GM13977 (cell line): ENCODE results near the gene EIF3M.

Source experiments
- DNase-seq: peaks from one replicate; pipeline ENCODE4 v3.0.0; 2012; ENCODE audit warnings: low spot score
- CTCF ChIP-seq: IDR thresholded peaks from 2 replicates; pipeline ENCODE4 v1.5.1; 2012; ENCODE audit warnings: mild to moderate bottlenecking, control low read depth; ENCODE audit not compliant: insufficient read depth; ENCODE audit errors: extremely low read depth, missing control alignments
- in situ Hi-C: fragments of 300-500 bp; cut with MboI; formaldehyde crosslinking; loops from one replicate; pipeline ENCODE4 v1.12.0; 2022; ENCODE audit warnings: low sequenced_read_pairs, low pct_unique_long_range_greater_than_20kb, mixed read lengths, inconsistent platforms; ENCODE audit not compliant: unreplicated experiment

The EIF3M gene

GRCh38 chr11:32583459-32584271, at the start of gene EIF3M:
TSS of gene EIF3M (plus strand) at chr11:32583831. CDS start at chr11:32583888, 57 bp downstream.
- in situ Hi-C loops = no loop called here
- TF ChIP-seq CTCF = no peak
- DNase-seq = peak; percentile 93

- TF ChIP-seq CTCF = no peak
- DNase-seq = no peak
- in situ Hi-C loops = no loop called here
Observed at GRCh38 chr11:32538804-32539203, 44.8 kb upstream of the EIF3M start.

DNA sequence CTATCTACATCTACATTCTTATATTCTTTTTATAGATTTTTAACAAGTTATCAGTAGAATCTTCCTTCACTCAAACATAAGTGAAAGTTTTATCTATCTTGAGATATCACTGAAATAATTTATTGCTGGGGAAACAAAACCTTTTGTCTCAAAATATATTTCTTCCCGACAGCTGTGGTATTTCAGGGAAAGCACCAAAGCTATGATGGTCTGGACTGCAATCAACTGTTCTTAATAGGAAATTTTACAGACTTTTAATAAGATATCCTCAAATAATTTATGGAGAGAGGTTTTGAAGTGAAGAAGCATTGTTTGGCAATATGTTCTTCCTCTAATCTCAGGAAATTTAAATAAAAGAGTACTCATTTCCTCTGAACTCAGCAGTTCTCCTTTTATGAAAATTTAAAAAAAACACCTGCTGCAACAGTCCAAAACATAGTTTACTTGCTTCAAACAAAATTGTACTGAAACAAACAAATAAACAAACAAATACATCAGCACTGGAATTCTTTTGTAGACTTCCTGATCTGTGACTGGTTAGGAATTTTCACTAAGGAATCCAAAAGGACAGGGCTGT, 33.9 kb upstream of the EIF3M start:
- TF ChIP-seq CTCF = no peak
- no peak for DNase-seq
- in situ Hi-C loops = no loop called here

- TF ChIP-seq CTCF = no peak
- no peak for DNase-seq
- in situ Hi-C loops = no loop called here
Observed at GRCh38 chr11:32550207-32550606, 33.4 kb upstream of the EIF3M start.

DNA sequence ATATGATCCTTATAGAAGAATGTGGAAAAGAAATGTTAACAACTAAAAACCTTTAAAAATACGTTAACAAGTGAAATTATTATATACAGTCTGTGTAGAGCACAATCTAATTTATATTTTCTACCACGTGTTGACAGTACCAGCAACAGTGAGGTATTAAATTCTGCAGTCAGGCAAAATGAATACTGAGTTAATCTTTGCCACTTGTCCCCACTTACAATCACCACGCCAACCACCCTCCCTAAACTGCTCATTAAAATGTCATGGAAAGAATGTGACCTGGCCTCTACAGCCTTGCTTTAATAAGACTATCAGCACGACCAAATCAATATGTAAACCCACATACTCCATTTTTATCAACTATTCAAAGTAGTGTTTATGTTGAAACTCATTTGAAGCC, 28.5 kb upstream of the EIF3M start:
- in situ Hi-C loops = no loop called here
- no peak for DNase-seq

GRCh38 chr11:32555895-32556294, 27.7 kb upstream of the EIF3M start:
- in situ Hi-C loops = no loop called here
- no peak for DNase-seq
- no peak for TF ChIP-seq CTCF

More for the DNA sequence above, 28.5 kb upstream of the EIF3M start:
- no peak for TF ChIP-seq CTCF
